ENCODE measurements around the gene HS6ST1.

GRCh38 chr2:128304715-128305554 is 13.7 kb downstream of the HS6ST1 start:
- TF ChIP-seq, protein P1, sequence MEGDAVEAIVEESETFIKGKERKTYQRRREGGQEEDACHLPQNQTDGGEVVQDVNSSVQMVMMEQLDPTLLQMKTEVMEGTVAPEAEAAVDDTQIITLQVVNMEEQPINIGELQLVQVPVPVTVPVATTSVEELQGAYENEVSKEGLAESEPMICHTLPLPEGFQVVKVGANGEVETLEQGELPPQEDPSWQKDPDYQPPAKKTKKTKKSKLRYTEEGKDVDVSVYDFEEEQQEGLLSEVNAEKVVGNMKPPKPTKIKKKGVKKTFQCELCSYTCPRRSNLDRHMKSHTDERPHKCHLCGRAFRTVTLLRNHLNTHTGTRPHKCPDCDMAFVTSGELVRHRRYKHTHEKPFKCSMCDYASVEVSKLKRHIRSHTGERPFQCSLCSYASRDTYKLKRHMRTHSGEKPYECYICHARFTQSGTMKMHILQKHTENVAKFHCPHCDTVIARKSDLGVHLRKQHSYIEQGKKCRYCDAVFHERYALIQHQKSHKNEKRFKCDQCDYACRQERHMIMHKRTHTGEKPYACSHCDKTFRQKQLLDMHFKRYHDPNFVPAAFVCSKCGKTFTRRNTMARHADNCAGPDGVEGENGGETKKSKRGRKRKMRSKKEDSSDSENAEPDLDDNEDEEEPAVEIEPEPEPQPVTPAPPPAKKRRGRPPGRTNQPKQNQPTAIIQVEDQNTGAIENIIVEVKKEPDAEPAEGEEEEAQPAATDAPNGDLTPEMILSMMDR (IDR thresholded peaks at IDR 0.05) = no peak
- TF ChIP-seq POLR2AphosphoS5 (IDR thresholded peaks at IDR 0.05) = peak in 3 of 4 donors; percentile 59 to 86 (median 76)
